Ureter (tissue), 1 donor: Measurements from ENCODE around the gene JAGN1. TPM values are rescaled to one million over a fixed set of nuclear protein-coding genes. Genes with fewer than 3 reads are reported as not detected.
"Not testable (repeated sequence)": the region's sequence is repeated elsewhere in the genome, so short reads cannot be mapped to it uniquely, and the experiment has no call there.

Experiments
- DNase-seq: peaks from one replicate; pipeline ENCODE4 v3.0.0-alpha.2; 2020; ENCODE audit warnings: low spot score
- total RNA-seq: library from RNA; stranded (reverse); gene quantifications from one replicate; pipeline ENCODE4 v1.2.4, GENCODE V29; 2023
- donor health status: DM: yes; HTN: yes; CAD: no.

Gene JAGN1
- total RNA-seq, 1 donor from 2014 or later = 26.6 TPM

GRCh38 chr3:9916734-9917680, 26.6 kb downstream of the JAGN1 start, which contains the start of gene IL17RC:
IL17RC (plus strand) TSS chr3:9917098; CDS start chr3:9917316, 218 bp downstream.
- DNase-seq = peak; percentile 89

- DNase-seq = no peak
Observed at GRCh38 chr3:9917820-9918219, 27.4 kb downstream of the JAGN1 start.

- DNase-seq = no peak
Observed at GRCh38 chr3:9918261-9919038, 28.0 kb downstream of the JAGN1 start.

DNA sequence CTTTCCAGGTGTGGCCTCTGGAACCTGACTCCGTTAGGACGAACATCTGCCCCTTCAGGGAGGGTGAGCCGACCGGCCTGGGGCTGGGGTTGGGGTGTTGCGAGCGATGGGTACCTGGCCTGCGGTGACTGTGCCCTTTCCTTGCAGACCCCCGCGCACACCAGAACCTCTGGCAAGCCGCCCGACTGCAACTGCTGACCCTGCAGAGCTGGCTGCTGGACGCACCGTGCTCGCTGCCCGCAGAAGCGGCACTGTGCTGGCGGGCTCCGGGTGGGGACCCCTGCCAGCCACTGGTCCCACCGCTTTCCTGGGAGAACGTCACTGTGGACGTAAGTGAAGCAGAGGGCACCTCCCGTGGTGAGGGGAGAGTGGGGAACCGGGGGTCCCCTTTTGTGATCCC, 37.7 kb downstream of the JAGN1 start:
- no peak for DNase-seq

DNA sequence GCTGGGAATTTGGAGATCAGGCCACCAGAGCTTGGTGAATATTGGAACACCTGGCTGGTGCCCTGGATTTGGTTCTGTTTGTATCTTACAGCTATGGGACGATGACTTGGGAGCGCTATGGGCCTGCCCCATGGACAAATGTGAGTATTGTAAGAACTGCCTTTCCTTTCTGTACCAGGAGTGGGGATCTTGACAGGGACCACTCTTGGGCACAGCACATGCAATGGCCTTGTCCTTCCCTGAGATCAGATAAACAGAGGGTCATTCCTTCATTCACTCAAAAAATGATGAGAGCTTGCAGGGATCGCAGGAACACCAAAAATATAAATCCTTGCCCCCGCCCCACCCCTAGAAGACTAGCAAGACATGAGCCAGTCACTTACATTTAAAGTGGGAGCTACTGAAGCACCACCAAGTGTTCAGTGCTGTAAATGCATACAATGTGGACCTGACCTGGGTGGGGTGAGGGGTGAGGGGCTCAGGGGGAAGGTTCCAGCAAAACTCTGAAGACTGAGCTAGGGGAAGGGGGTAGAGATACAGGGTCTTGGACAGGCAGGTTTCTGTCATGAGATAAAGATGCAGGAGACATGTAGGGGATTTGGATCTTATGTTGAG, 40.5 kb downstream of the JAGN1 start:
- DNase-seq = no peak

GRCh38 chr3:9932535-9932842, 42.1 kb downstream of the JAGN1 start:
- DNase-seq = no peak

DNA sequence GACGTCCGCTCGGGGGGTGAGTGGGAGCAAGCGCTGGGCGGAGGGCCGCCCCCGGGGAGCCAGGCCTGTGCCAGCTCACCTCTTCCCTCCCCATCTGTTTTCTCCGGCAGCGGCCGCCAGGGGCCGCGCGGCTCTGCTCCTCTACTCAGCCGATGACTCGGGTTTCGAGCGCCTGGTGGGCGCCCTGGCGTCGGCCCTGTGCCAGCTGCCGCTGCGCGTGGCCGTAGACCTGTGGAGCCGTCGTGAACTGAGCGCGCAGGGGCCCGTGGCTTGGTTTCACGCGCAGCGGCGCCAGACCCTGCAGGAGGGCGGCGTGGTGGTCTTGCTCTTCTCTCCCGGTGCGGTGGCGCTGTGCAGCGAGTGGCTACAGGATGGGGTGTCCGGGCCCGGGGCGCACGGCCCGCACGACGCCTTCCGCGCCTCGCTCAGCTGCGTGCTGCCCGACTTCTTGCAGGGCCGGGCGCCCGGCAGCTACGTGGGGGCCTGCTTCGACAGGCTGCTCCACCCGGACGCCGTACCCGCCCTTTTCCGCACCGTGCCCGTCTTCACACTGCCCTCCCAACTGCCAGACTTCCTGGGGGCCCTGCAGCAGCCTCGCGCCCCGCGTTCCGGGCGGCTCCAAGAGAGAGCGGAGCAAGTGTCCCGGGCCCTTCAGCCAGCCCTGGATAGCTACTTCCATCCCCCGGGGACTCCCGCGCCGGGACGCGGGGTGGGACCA, 42.6 kb downstream of the JAGN1 start:
- DNase-seq = peak; percentile 88

- DNase-seq = peak; percentile 97
Observed at GRCh38 chr3:9933561-9934234, 43.3 kb downstream of the JAGN1 start, which contains the start of gene CRELD1. CRELD1 (plus strand) TSS chr3:9933834; CDS start chr3:9934439, 605 bp downstream.

DNA sequence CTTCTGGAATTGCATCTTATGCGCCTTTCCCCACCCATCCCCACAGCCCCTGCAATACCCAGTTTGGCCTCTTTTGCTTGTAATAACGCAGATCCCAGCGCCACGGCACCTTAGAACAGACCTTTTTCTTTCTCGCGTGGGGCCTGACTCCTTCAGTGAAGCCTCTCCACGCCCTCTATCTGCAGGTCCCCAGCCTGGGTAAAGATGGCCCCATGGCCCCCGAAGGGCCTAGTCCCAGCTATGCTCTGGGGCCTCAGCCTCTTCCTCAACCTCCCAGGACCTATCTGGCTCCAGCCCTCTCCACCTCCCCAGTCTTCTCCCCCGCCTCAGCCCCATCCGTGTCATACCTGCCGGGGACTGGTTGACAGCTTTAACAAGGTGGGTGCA, 43.8 kb downstream of the JAGN1 start:
- no peak for DNase-seq

GRCh38 chr3:9934993-9935392, 44.6 kb downstream of the JAGN1 start:
- DNase-seq = no peak

GRCh38 chr3:9935966-9936510, 45.6 kb downstream of the JAGN1 start:
- no peak for DNase-seq

DNA sequence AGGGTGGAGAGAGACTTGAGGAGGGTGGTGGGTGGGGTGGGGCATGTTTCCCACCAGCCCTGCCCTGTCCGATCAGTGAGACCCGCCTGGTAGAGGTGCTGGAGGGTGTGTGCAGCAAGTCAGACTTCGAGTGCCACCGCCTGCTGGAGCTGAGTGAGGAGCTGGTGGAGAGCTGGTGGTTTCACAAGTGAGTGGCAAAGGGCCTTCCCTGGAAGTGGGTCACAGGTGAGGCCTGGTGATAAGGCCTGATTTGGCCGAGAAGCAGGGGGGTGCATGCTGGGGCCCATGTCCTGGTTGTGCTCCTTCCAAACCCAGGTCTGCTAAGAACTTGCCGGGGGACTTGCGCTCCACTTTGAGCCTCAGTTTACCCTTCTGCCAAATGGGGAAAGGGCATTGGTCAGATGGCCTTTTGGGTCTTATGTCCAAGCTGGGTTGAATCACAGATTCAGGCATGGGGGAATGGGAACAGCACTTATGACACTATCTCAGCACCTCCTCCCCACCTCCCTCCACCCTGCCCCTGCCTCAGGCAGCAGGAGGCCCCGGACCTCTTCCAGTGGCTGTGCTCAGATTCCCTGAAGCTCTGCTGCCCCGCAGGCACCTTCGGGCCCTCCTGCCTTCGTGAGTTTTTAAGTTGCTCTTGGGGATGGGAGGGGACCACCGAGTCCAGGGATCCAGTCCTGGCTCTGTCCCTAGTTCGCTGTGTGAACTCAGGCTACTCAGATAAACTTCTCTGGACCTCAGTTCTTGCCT, 47.3 kb downstream of the JAGN1 start:
- no peak for DNase-seq

- DNase-seq = no peak
Observed at GRCh38 chr3:9938966-9939365, 48.6 kb downstream of the JAGN1 start.

- not testable (repeated sequence) for DNase-seq
Observed at GRCh38 chr3:9939906-9940305, 49.5 kb downstream of the JAGN1 start.

- no peak for DNase-seq
Observed at GRCh38 chr3:9940746-9941145, 50.3 kb downstream of the JAGN1 start.

DNA sequence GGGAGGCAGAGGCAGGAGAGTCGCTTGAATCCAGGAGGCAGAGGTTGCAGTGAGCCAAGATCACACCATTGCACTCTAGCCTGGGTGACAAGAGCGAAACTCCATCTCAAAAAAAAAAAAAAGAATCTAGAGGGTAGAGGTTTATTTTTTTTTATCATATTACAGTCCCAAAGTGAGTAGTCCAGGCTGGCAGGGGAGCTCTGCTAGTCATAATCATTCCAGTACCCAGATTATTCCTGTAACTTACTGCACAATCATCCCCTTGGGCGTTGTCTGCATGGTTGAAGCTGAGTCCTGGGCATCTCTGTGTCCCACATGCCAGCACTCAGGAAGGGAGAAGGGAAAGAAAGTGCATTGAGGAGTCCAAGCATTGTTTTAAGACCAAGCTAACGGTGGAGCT, 51.8 kb downstream of the JAGN1 start:
- DNase-seq = no peak

GRCh38 chr3:9942934-9943690, 52.7 kb downstream of the JAGN1 start:
- no peak for DNase-seq
